ENCODE results near the gene ZCRB1. TPM values are rescaled to one million over a fixed set of nuclear protein-coding genes. Genes with fewer than 3 reads are reported as not detected.

Gene ZCRB1
- total RNA-seq, 1 experiment from 2014 or later = 53.7 TPM

Other genes starting within 250 kb of the ZCRB1 start
- 16.3 and 21.9 TPM in 2 replicates for gene GXYLT1, start 181.2 kb downstream of the ZCRB1 start, total RNA-seq (2014; rRNA removed; shearing (Covaris generic); ENCODE audit: low replicate concordance)
- gene YAF2, start 87.8 kb downstream of the ZCRB1 start, total RNA-seq (2014; rRNA removed; shearing (Covaris generic); ENCODE audit: low replicate concordance) = 12.2 and 46.1 TPM in 2 replicates
- gene PPHLN1, start 73 bp upstream of the ZCRB1 start, total RNA-seq (2014; rRNA removed; shearing (Covaris generic); ENCODE audit: low replicate concordance) = 31.0 and 53.1 TPM in 2 replicates